ENCODE measurements around the gene PIK3C2G.
"Not testable (repeated sequence)": the region's sequence is repeated elsewhere in the genome, so short reads cannot be mapped to it uniquely, and the experiment has no call there.

PIK3C2G gene

GRCh38 chr12:18684430-18684829 is 423.1 kb downstream of the PIK3C2G start:
- DNase-seq: no peak
- intact Hi-C loops (cut with DNase I): no loop called here

- intact Hi-C loops (cut with DNase I): no loop called here
Observed at GRCh38 chr12:18689771-18690170, 428.5 kb downstream of the PIK3C2G start.

DNA sequence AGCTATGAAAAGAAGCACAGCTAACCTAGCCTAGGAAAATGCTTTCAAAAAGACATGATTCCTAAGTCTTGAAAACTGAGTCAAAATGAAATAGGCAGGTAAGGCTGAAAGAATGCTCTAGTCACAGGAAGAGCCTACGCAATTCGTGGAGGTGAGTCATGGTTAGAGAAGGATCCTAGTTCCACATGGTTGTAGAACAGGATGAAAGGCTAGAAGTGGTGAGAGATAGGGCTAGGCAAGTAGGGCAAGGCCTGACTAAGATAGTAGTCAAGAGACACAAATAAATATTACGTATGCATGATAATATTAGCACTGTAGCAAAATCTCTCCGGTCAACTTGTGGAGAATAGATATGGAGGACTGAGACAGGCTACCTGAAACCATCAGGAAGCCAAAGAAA is 429.3 kb downstream of the PIK3C2G start:
- intact Hi-C loops (cut with DNase I): no loop called here

More at GRCh38 chr12:18689771-18690170, 428.5 kb downstream of the PIK3C2G start:
- DNase-seq: no peak

GRCh38 chr12:18693986-18694385 is 432.7 kb downstream of the PIK3C2G start:
- DNase-seq; intact Hi-C loops (cut with DNase I): not testable (repeated sequence)

More for the DNA sequence above, 429.3 kb downstream of the PIK3C2G start:
- no peak for DNase-seq

DNA sequence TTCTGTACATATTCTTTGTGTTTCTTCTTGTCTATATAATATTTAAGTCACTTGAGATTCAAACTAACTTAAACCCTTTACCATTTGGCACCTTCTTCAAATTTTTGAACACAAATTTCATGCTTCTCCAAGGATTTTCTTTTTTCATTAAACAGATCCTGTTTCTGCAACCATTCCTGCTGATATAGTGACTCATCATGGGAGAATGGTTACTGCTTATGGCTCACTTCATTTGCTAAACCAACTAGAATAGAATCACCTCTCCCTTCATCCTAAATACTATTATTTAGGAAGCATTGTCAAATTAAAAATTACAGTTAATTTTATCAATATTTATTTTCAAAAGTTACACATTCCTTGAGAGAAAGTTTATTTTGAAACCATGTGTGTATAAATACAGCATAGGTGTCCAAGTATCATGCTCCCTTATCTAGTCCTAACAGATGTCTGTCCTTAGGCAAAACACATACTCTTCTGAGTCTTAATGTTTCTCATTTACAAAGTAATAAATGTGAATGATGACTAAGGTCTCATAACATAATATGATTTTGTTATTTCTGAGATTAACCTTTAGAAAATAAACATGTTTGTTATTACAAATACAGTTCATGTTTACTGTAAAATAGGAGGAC is 435.8 kb downstream of the PIK3C2G start:
- DNase-seq: no peak
- intact Hi-C loops (cut with DNase I): no loop called here

Measured in posterior cingulate gyrus (tissue), 11 donors.